T-helper 22 cell (primary cell): Measurements from ENCODE around the gene DENND11.
A peak's percentile ranks its signal among the peaks of the same experiment; 100 is the strongest.
"Not testable (repeated sequence)": the region's sequence is repeated elsewhere in the genome, so short reads cannot be mapped to it uniquely, and the experiment has no call there.

ENCODE experiments used
- DNase-seq: peaks from one replicate; pipeline ENCODE4 v3.0.0-alpha.2; 2020; ENCODE audit warnings: low read depth

The DENND11 gene

DNA sequence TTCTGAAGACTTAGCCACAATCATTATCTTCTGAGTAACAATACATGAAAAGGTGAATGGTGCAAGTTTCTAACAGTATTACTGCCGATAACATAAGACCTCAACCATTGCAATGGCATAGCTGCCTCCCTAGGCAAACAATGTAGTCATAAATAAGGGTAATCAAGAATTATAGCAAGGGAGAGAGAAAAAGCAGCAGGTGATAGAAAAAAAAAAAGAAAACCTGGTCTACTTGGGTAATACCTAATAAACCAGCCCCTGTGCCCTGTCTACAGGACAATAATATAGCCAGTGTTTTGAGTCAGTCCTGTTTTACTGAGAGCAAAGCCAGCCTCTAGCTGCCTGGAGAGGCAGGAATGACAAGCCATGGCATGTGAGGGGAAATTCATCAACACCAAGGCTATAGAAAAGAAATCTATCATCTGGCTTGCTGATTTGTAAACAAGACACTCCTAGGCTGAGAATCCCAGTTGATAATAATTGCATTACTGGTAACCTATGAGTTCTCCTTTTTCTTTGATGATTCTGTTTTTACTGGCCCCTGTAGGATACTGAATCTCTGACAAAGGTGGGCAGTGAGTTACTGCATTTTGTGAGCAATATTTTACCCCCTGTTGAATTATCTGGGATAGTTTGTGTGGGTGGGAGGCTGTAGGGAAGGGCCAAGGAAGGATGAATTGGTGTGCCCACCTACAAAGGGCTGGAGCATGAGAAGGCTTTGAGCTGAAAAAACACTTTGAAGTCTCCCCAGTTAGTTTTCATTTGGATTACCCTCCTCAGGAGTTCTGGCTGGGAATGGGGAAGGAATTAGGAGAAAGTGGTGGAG lies 4.5 kb upstream of the DENND11 start:
- DNase-seq: no peak

GRCh38 chr7:141704741-141705140 lies 2.8 kb upstream of the DENND11 start:
- no peak for DNase-seq

DNA sequence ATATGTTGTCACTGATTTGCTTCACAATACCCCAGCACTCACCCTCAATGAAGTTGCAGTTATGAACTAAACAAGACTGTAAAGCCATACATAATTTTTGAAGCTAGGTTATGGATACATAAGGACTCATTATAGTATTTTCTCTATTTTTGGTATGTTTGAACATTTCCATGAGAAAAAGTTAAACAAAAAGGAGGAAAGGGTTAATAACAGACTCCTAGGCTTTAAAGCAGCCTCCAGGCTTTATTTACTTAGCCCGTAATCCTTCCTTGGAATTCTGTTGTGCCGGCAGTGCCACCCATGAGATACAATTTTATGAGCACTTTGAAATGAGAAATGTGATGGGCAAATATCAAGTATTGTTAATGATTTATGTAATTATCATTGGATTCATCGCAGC lies 2.1 kb upstream of the DENND11 start:
- DNase-seq: no peak

- DNase-seq: no peak
Measured at GRCh38 chr7:141702892-141703291, 926 bp upstream of the DENND11 start.

DNA sequence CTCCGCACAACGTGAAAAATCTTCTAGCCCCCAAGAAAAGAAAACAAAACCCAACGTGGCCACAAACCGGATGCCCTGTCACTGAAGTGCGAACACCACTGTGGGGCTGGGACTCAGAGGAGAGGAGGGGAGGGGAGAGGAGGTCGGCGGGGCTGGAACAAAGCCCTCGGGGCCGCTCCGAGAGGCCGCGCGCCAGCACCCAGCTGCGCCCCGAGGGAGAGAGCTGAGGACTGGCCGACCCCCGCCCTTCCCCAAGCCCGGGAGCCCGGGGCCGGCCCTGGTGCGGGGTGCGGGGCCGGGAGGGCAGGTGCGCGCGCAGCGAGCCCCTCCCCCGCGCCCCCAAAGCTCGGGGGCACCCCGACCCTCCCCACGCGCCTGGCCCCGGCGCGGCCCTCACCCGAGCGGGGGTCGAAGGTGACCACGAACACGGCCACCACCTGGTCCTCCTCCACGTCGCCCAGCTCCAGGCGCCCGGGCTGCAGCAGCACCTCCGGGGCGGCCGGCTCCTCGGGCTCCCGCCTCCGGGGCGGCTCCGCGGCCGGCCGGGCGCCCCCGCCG lies 398 bp downstream of the DENND11 start:
- DNase-seq: peak; percentile 63

DNA sequence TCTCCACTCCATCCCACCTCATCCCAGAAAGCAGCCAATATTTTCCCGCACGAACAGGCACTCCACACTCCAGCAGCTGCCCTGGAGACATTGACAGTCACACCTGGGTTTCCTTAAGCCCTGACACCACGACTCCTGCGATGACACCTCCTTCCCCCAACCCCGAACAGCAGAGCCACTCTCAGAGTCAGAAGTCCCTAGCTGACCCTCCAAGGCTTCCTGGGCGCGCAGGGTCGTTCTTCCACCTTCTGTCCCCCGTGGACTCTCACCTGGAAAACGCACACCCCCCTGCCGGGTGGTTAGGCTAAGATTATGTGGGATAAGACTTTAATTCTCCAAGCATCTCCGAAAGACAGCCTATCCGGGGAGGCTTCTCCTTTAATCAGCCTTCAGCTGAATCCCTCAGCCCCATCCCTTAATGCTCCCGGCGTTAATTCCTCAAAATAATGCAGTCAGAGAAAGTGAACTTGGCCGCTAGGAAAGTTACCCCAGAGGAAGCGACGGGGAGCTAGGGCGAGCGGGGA lies 1.1 kb downstream of the DENND11 start:
- DNase-seq: no peak

GRCh38 chr7:141700296-141700847 lies 1.6 kb downstream of the DENND11 start:
- no peak for DNase-seq

- DNase-seq: no peak
Measured at GRCh38 chr7:141699860-141700259, 2.1 kb downstream of the DENND11 start.

GRCh38 chr7:141698247-141699015 lies 3.5 kb downstream of the DENND11 start:
- no peak for DNase-seq

DNA sequence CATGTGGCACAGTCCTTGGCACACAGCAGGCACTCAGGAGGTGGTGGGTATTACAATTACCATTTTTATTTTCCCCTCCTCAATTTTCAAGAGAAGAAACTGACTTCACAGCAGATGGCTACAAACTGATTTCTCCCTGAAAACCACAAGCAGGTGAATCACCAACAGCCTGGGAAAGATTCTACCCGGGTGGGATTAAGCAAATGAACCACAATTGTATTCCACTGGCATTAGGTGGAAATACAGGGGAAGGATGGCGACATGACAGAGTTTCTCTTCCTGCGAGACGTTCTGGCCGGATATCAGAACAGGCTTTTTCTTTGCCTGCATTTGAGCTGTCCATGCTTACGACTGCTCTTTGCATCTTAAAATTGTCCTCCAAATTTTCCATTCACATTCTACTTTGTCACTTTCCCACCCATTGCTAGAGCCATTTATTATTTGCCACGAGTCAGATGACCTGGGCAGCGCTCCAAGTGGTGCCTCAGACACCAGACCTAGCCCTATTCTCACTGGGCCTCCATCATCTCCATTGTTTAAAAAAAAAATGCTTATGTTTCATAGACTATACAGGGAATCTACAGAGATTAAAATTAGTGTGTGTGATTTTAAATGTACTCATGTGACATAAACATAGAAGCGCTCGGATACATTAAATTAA lies 4.6 kb downstream of the DENND11 start:
- DNase-seq: no peak

DNA sequence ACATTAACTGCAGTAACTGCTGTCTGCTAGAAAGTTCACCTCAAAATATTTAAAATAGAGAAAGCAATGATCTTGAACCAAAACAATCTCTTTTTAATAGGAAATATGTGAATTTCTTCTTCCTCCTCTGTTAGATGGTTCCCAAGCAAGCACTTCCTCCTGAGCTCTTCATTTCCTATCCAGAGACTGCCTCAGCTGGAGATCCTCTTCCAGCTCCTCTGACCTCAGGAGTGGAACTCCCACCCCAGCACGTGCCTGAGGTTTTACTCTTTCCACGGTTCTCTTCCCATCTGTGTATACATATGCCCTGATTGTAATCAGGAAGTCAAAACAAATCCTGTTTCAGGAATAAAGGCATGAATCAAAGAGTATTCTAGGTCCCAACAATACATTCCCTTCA lies 5.6 kb downstream of the DENND11 start:
- DNase-seq: no peak

- DNase-seq: no peak
Measured at GRCh38 chr7:141695803-141696289, 6.1 kb downstream of the DENND11 start.

DNA sequence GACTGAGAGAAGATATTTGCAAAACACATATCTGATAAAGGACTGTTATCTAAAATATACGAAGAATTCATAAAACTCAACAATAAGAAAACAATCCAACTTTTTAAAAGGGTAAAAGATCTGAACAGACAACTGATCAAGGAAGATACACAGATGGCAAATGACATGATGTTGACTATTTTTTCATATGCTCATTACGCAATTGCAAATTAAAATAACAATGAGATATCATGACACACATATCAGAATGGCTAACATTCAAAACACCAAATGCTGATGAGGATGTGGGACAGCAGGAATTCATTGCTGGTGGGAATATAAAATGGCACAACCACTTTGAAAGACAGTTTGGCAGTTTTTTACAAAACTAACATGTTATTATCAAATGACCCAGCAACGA lies 8.9 kb downstream of the DENND11 start:
- DNase-seq: no peak

- DNase-seq: no peak
Measured at GRCh38 chr7:141691961-141692360, 10.0 kb downstream of the DENND11 start.

GRCh38 chr7:141691540-141691939 lies 10.4 kb downstream of the DENND11 start:
- DNase-seq: no peak

DNA sequence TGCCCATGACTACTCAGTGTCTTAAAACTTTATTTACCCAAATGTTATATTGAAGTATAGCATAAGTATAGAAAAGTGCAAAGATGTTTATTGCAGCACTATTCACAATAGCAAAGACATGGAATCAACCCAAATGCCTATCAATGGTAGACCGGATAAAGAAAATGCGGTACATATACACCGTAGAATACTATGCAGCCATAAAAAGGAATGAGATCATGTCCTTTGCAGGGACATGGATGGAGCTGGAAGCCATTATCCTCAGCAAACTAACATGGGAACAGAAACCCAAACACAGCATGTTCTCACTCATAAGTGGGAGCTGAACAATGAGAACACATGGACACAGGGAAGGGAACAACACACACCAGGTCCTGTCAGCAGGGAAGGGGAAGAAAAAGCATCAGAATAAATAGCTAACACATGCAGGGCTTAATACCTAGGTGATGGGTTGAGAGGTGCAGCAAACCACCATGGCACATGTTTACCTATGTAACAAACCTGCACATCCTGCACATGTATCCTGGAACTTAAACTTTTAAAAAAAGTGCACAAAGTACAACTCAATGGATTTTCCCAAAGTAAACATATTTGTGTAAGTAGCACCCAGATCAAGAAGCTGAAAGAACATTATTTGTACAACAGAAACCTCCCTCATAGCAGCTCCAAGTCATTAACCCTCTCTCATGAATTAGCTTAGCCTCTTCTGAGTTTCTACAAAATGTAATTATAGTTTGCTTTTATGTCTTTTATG lies 12.7 kb downstream of the DENND11 start:
- DNase-seq: not testable (repeated sequence)

DNA sequence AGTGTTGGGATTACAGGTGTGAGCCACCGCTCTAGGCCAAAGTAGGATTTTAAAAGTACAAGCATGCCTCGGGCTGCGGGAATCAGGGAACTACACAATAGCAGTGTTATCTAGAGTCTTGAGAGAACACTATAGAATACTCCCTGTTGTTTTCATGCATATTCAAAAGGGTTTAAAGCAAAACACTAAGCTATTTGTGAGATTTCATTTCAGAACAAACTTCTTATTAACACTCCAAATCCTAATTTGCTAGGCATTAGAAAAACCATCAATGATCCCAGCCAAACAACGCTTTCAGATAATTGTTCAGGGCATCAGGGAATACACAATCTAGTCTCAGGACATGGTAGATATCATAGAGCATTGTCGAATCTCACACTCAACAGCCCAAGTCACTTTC lies 13.9 kb downstream of the DENND11 start:
- DNase-seq: no peak

DNA sequence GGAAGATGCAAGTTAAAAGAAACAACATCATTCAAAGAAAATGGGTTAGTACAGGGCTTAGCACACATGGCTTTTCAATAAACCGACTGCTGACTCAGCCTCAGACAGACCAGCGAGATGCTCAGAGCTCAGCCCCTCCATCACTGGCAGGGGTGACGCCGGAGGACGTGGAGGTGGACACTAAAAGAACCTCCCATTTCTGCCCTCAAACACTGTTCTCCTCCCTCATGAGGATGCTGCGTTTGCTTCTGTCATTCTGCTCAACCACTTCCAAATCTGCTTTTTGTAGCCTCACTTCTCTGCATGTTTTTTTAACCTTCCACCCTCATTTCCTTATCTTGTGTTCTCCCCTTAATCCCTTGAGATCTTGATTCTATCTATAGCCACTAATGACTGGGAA lies 15.3 kb downstream of the DENND11 start:
- no peak for DNase-seq

GRCh38 chr7:141686074-141686473 lies 15.9 kb downstream of the DENND11 start:
- DNase-seq: no peak

- DNase-seq: no peak
Measured at GRCh38 chr7:141685285-141686023, 16.5 kb downstream of the DENND11 start.
